Loucy (cell line): Measurements from ENCODE around the gene CARF.

Experiments used
- H2AFZ ChIP-seq: fragments of 200-600 bp; sonication (generic); 2 replicates; pipeline ENCODE4 v1.6.0; 2016; ENCODE audit warnings: antibody characterized with exemption, mild to moderate bottlenecking, low read length, moderate library complexity
- H3F3A ChIP-seq: fragments of 200-600 bp; 2 replicates; pipeline ENCODE4 v1.6.0; 2016; ENCODE audit warnings: antibody characterized with exemption, low read depth, mild to moderate bottlenecking
- H3K27me3 ChIP-seq: fragments of 200-600 bp; sonication (generic); 2 replicates; pipeline ENCODE4 v1.6.1; 2014; ENCODE audit warnings: low read length, mild to moderate bottlenecking; ENCODE audit not compliant: insufficient read depth, poor library complexity, severe bottlenecking
- H3K36me3 ChIP-seq: fragments of 200-600 bp; sonication (generic); 2 replicates; pipeline ENCODE4 v1.6.1; 2016; ENCODE audit warnings: low read length; ENCODE audit not compliant: insufficient read depth
- H3K4me1 ChIP-seq: fragments of 200-600 bp; sonication (generic); 2 replicates; pipeline ENCODE4 v1.5.1; 2014; ENCODE audit warnings: low read length, mild to moderate bottlenecking; ENCODE audit not compliant: insufficient read depth, poor library complexity, severe bottlenecking
- H3K4me2 ChIP-seq: fragments of 200-600 bp; sonication (generic); 2 replicates; pipeline ENCODE4 v1.6.0; 2014; ENCODE audit warnings: antibody characterized with exemption, low read length, low read depth, mild to moderate bottlenecking; ENCODE audit not compliant: poor library complexity, severe bottlenecking
- H3K4me3 ChIP-seq: fragments of 200-600 bp; sonication (generic); 2 replicates; pipeline ENCODE4 v1.5.1; 2014; ENCODE audit warnings: low read length, mild to moderate bottlenecking, mixed read lengths; ENCODE audit not compliant: poor library complexity, severe bottlenecking
- H3K79me2 ChIP-seq: fragments of 200-600 bp; sonication (generic); 2 replicates; pipeline ENCODE4 v1.6.1; 2014; ENCODE audit warnings: low read length; ENCODE audit not compliant: insufficient read depth
- H3K9ac ChIP-seq: fragments of 200-600 bp; sonication (generic); 2 replicates; pipeline ENCODE4 v1.6.0; 2014; ENCODE audit warnings: mild to moderate bottlenecking, low read depth, low read length, moderate library complexity; ENCODE audit not compliant: poor library complexity, severe bottlenecking
- H3K9me2 ChIP-seq: fragments of 200-600 bp; sonication (generic); replicated peaks from 2 replicates; pipeline ENCODE4 v1.6.1; 2016; ENCODE audit warnings: low read depth, low read length, mixed read lengths
- H3K9me3 ChIP-seq: fragments of 200-600 bp; sonication (generic); 2 replicates; pipeline ENCODE4 v1.6.1; 2014; ENCODE audit warnings: mild to moderate bottlenecking, antibody characterized with exemption, low read length, low read depth; ENCODE audit not compliant: insufficient read depth
- H4K20me1 ChIP-seq: fragments of 200-600 bp; sonication (generic); 2 replicates; pipeline ENCODE4 v1.6.0; 2014; ENCODE audit warnings: antibody characterized with exemption, low read length, mild to moderate bottlenecking; ENCODE audit not compliant: insufficient read depth, poor library complexity, severe bottlenecking
- EZH2phosphoT487 ChIP-seq: fragments of 200-600 bp; IDR thresholded peaks from 2 replicates; pipeline ENCODE4 v1.6.1; 2018; ENCODE audit warnings: antibody characterized with exemption, mild to moderate bottlenecking, moderate library complexity, borderline replicate concordance
- TF ChIP-seq, protein P1 (sequence below): fragments of 200-600 bp; sonication (generic); conservative IDR thresholded peaks from 2 replicates; pipeline ENCODE4 v1.5.1; 2014; ENCODE audit warnings: mild to moderate bottlenecking, antibody characterized with exemption, low read length

Gene CARF

DNA sequence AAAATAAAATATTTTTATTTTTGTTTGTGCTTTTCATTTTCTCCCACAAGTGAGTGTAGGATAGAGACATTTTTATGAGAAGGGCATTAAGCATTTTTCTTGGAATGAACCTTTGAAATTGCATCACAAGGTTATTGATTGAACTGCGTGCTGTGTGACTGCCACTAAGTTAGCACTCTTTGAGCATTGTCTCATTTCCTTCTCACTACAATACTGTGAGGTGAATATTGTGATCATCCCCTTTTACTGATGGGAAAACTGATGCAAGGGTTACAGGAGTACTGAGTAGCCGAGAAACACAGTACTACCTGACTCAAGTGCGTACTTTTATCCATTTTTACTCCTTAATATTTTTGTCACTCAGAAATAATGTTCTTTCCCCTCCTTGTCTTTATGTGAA, 104.6 kb downstream of the CARF start:
- no peak overlapping the region for H2AFZ ChIP-seq

DNA sequence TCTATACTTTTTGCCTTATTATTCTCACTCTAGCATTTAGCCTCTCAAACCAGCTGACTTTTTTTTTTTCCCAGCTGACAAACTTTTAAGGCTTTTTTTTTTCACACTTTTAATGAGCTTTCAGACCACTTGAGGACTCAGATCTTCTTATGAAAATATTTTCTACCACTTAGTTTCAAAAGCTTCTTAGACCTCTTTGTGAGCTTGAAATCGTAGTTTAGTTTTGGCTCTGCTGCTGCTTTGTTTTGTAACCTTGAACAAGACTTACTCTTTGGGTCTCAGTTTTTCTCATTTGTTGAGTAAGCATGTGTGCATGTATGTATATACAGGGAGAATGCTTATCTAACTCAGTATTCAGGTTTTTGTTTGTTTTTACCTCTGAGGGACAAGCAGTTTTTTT, 106.1 kb downstream of the CARF start:
- Histone ChIP-seq H4K20me1 (no peaks in the 10 kb centered on the region), H3K4me1 (peaks cover 36% of the 10 kb centered on the region), H3K4me3 (peak overlapping the region; percentile 64), H3K36me3 (no peaks in the 10 kb centered on the region), H3K79me2 (0 out of 2 replicates have a peak, but pooled peaks cover 6% of the 10 kb centered on the region), H3F3A (no peaks in the 10 kb centered on the region), H3K27me3 (no peaks in the 10 kb centered on the region), H3K4me2 (peak overlapping the region; percentile 91), H3K9me2 (no peaks in the 10 kb centered on the region), H3K9me3 (no peaks in the 10 kb centered on the region), H3K9ac (peak overlapping the region; percentile 50), H2AFZ (no peak overlapping the region)
- TF ChIP-seq, protein P1, sequence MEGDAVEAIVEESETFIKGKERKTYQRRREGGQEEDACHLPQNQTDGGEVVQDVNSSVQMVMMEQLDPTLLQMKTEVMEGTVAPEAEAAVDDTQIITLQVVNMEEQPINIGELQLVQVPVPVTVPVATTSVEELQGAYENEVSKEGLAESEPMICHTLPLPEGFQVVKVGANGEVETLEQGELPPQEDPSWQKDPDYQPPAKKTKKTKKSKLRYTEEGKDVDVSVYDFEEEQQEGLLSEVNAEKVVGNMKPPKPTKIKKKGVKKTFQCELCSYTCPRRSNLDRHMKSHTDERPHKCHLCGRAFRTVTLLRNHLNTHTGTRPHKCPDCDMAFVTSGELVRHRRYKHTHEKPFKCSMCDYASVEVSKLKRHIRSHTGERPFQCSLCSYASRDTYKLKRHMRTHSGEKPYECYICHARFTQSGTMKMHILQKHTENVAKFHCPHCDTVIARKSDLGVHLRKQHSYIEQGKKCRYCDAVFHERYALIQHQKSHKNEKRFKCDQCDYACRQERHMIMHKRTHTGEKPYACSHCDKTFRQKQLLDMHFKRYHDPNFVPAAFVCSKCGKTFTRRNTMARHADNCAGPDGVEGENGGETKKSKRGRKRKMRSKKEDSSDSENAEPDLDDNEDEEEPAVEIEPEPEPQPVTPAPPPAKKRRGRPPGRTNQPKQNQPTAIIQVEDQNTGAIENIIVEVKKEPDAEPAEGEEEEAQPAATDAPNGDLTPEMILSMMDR: no peak
- no peak for TF ChIP-seq EZH2phosphoT487

More for the DNA sequence above, 104.6 kb downstream of the CARF start:
- Histone ChIP-seq H3K9ac (peak overlapping the region; percentile 22), H3K4me1 (peaks cover 36% of the 10 kb centered on the region), H3K9me3 (no peaks in the 10 kb centered on the region), H3K36me3 (no peaks in the 10 kb centered on the region), H3K4me2 (peak overlapping the region; percentile 91), H3K27me3 (no peaks in the 10 kb centered on the region), H3K79me2 (0 out of 2 replicates have a peak, but pooled peaks cover 6% of the 10 kb centered on the region), H3F3A (no peaks in the 10 kb centered on the region), H4K20me1 (no peaks in the 10 kb centered on the region), H3K9me2 (no peaks in the 10 kb centered on the region), H3K4me3 (peak overlapping the region; percentile 64)
- TF ChIP-seq, protein P1: no peak
- TF ChIP-seq EZH2phosphoT487: no peak

DNA sequence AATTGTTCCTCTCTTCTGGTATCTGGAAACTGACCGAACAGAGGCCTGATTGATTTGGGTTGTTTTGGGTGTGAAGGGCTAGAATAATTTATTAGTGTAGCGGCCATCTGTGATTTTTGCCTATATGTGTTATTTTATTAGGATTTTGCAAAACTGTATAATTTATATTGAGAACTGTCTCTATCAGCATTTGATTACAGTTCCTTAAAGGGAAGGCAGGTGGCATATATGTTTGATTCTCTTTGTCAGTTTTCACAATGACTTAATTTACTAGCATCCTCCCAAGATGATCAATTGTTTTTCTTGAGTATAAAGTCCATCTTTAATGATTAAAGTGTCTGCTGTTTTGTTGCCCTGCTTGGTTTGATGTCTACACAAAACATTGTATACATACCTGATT, 107.1 kb downstream of the CARF start:
- peak overlapping the region; percentile 50 for H3K9ac ChIP-seq
- peak overlapping the region; percentile 64 for H3K4me3 ChIP-seq
- H3K79me2 ChIP-seq: 0 out of 2 replicates have a peak, but pooled peaks cover 6% of the 10 kb centered on the region

More for the DNA sequence above, 107.1 kb downstream of the CARF start:
- Histone ChIP-seq H3K36me3 (no peaks in the 10 kb centered on the region), H3K27me3 (no peaks in the 10 kb centered on the region), H3K4me1 (peaks cover 32% of the 10 kb centered on the region), H4K20me1 (no peaks in the 10 kb centered on the region), H2AFZ (no peak overlapping the region), H3K9me3 (no peaks in the 10 kb centered on the region), H3F3A (no peaks in the 10 kb centered on the region), H3K9me2 (no peaks in the 10 kb centered on the region), H3K4me2 (peak overlapping the region; percentile 91)
- no peak for TF ChIP-seq EZH2phosphoT487
- TF ChIP-seq, protein P1: peak; percentile 29; the same call in 1 of the 2 replicates
